Measurements from ENCODE around the gene NAPG.
"Not testable (repeated sequence)": the region's sequence is repeated elsewhere in the genome, so short reads cannot be mapped to it uniquely, and the experiment has no call there.

NAPG gene

DNA sequence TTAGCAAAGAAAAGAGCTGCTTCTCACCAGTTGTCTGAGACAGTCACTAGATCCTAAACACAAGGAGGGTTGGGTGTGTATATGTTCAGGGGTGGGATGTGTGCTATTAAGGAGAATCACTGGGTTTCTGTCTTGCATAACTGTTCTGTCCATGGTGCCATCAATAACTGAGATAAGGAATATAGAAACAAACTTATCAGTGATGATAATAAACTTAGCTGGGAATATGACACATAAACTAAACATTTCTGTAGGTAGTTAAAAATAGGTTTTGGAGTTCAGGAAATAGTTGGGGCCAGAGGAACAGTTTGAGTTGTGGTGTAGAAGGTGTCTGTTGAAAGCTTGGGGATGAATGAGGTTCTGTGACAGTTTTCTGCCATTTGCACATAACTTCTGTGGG lies 17.4 kb downstream of the NAPG start:
- TF ChIP-seq, protein P1, sequence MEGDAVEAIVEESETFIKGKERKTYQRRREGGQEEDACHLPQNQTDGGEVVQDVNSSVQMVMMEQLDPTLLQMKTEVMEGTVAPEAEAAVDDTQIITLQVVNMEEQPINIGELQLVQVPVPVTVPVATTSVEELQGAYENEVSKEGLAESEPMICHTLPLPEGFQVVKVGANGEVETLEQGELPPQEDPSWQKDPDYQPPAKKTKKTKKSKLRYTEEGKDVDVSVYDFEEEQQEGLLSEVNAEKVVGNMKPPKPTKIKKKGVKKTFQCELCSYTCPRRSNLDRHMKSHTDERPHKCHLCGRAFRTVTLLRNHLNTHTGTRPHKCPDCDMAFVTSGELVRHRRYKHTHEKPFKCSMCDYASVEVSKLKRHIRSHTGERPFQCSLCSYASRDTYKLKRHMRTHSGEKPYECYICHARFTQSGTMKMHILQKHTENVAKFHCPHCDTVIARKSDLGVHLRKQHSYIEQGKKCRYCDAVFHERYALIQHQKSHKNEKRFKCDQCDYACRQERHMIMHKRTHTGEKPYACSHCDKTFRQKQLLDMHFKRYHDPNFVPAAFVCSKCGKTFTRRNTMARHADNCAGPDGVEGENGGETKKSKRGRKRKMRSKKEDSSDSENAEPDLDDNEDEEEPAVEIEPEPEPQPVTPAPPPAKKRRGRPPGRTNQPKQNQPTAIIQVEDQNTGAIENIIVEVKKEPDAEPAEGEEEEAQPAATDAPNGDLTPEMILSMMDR (conservative IDR thresholded peaks at IDR 0.05; ENCODE audit: low read length) = no peak
- H3K4me3 ChIP-seq (ENCODE audit: low read length) = no peak overlapping the region
- no peak for DNase-seq (ENCODE audit: low read depth)

DNA sequence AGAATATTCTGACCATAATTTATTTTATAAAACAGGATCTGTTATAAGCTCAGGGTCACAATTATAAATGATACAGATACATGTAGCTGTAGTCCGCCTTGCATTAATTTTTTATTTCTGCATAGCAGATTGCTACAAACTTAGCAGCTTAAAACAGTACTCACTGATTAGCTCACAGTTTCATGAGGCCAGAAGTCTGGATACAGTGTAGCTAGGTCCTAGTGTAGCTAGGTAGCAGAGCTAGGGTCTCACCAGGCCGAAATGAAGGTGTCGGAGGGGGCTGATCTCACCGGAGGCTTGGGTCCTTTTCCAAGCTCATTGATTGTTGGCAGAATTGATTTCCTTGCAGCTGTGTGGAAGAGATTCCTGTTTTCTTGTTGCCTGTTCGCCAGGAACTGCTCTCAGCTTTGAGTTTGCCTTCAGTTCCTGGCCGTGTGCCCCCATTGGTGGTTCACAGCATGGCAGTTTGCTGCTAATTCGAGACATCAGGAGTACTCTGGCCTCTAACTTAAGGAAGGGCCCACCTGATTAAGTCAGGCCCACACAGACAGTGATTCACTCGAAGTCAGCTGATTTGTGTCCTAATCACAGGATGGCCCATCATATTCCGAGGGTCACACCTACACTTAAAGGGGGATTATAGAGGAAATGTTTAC lies 18.4 kb downstream of the NAPG start:
- TF ChIP-seq, protein P1 (conservative IDR thresholded peaks at IDR 0.05; ENCODE audit: low read length) = no peak
- H3K4me3 ChIP-seq (ENCODE audit: low read length) = no peak overlapping the region
- no peak for DNase-seq (ENCODE audit: low read depth)

DNA sequence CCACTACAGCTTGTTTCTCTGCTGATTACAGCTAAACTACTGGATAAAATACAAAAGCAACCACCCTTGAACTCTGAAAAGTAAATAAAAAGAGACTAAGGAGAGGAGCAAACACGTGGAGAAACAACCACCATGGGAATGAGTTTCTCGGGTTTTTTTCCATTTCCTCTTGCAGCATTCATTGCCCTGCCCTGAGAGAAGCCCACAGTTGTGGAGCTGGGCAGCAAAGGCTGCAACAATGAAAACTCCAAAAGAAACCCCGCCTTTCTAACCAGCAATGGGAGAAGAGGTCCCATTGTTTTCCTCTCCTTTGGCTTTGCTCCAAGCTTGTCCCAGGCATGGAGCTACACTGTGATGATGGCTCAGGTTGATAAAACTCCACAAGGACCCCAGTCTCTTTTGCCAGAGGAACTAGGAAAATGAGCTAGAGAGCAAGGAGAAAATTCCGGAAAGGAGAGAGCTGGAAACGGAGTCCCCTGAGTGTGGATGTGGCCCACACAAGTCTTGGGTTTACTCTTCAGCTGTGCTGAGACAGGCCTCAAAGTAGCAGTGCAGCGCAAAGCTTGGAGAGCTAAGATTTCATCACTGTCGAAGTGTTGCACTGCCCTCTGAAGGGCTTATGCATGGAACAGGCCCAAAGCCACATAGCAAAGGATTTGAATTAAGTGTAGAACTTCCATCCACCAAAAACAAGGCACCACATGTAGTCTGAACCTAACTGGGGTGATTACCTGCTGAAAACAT lies 20.9 kb downstream of the NAPG start:
- no peak for DNase-seq (ENCODE audit: low read depth)
- TF ChIP-seq, protein P1 (conservative IDR thresholded peaks at IDR 0.05; ENCODE audit: low read length) = no peak
- H3K4me3 ChIP-seq (ENCODE audit: low read length) = no peak overlapping the region

DNA sequence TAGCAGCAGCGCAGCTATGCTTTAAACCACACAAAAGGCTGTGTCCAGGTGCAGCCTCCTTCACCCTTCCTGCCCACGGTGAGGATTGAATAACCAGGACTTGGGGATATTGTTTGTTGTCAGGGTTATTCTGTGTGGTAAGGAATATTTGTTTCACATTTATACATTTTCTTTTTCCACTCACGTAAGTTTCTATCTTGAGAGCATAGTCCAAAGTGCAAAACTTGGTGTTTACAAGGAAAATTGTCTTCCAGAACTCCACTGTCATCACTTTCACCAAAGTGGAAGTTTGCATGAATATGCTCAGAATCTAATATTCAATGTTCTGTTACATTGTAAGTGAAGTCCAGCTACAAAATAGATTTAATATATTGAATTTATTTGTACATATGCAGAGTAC lies 26.4 kb downstream of the NAPG start:
- TF ChIP-seq, protein P1 (conservative IDR thresholded peaks at IDR 0.05; ENCODE audit: low read length) = no peak
- H3K4me3 ChIP-seq (ENCODE audit: low read length) = no peak overlapping the region
- no peak for DNase-seq (ENCODE audit: low read depth)

DNA sequence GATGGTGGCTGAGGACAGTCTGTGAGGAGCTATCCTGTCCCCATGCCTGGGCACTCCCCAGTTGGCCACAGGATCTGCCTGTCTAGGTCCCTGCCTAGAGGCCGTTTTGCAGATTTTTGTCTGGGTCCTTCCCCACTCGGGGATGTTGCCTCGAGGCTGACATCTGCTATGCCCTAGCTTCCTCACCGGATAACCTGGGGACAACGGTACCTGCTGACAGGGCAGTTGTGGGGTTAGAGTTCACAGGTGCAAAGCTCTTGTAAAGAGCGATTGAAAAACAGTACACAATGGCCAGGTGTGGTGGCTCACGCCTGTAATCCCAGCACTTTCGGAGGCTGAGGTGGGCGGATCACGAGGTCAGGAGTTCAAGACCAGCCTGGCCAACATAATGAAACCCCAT lies 30.4 kb downstream of the NAPG start:
- DNase-seq (ENCODE audit: low read depth); H3K4me3 ChIP-seq (ENCODE audit: low read length): not testable (repeated sequence)

DNA sequence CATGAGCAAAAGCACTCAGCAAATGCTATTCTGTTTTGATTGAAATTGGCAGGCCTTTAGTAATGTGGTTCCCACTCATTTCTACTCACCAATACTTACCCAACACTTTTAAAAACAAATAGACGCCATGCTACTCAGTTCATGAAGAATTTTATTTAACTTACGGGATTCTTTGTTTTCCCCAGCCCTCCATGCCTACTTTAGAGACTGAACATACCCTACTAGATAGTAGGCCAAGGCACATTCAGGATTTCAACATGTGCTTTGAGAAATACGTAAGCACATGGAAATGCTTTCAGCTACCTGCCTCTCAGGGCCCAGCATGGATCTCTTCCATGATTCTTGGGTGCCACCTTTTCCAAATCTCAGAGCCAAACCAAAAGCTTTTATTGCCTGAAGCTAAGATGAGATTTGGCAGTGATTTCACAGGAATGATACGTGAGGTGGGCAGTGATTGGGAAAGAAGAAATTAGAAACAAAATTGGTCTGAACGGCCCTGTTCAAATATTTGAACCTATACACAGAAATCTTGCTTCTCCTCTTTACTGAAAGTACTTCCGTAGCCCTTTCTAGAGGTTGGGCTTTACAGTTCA lies 31.4 kb downstream of the NAPG start:
- no peak for DNase-seq (ENCODE audit: low read depth)
- TF ChIP-seq, protein P1 (conservative IDR thresholded peaks at IDR 0.05; ENCODE audit: low read length) = no peak
- H3K4me3 ChIP-seq (ENCODE audit: low read length) = no peak overlapping the region

DNA sequence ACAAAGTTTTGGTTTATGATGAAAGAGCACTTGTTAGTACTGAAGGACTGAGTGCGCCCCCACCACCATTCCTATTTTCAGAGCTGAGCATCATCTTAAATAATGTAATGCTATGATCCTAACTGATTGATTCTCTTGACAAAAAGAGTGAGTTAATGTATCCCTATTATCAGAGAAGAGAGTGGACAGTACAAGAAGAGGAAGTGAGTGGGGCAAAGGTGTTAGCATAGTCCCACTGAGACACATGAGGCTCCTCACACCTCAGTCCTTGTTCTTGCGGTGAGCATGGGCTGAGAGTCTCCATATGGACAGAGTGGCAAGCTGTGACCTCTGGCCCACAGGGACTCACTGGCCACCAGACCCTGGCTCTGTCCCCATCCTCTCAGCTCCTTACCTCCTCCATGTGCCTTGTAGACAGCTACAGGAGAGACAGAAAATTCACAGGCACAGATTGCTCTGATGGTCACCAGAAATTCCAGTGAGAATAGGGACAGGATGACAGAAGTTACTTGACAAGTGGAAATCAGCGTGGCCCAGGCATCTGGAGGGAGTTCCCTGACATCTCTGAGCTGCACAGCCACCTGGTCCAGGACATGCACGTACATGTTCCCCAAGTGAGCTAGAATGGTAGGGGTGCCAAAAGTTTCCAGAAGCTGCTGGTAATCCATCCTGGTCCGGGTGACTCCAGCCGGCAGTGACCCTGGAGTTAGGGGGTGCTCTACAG lies 32.6 kb downstream of the NAPG start:
- TF ChIP-seq, protein P1 (conservative IDR thresholded peaks at IDR 0.05; ENCODE audit: low read length) = no peak
- DNase-seq (ENCODE audit: low read depth) = no peak
- no peak overlapping the region for H3K4me3 ChIP-seq (ENCODE audit: low read length)
